22Rv1 (cell line): ENCODE data around the gene SOCS2.

ENCODE experiments used
- CTCF ChIP-seq: fragments of 450-650 bp; IDR thresholded peaks from 2 replicates; pipeline ENCODE4 v1.5.1; 2017; ENCODE audit warnings: mild to moderate bottlenecking
- ZFX ChIP-seq: fragments of 450-650 bp; IDR thresholded peaks from 2 replicates; pipeline ENCODE4 v1.6.1; 2017; ENCODE audit warnings: antibody characterized with exemption, borderline replicate concordance

- TF ChIP-seq CTCF (no peak), ZFX (no peak)
Measured at GRCh38 chr12:93524386-93525133, 47.9 kb upstream of the SOCS2 start.
